Loucy (cell line): ENCODE measurements around the gene PHACTR3.

Experiments
- H2AFZ ChIP-seq: fragments of 200-600 bp; sonication (generic); 2 replicates; pipeline ENCODE4 v1.6.0; 2016; ENCODE audit warnings: antibody characterized with exemption, mild to moderate bottlenecking, low read length, moderate library complexity
- H3F3A ChIP-seq: fragments of 200-600 bp; 2 replicates; pipeline ENCODE4 v1.6.0; 2016; ENCODE audit warnings: antibody characterized with exemption, low read depth, mild to moderate bottlenecking
- H3K27me3 ChIP-seq: fragments of 200-600 bp; sonication (generic); 2 replicates; pipeline ENCODE4 v1.6.1; 2014; ENCODE audit warnings: low read length, mild to moderate bottlenecking; ENCODE audit not compliant: insufficient read depth, poor library complexity, severe bottlenecking
- H3K36me3 ChIP-seq: fragments of 200-600 bp; sonication (generic); 2 replicates; pipeline ENCODE4 v1.6.1; 2016; ENCODE audit warnings: low read length; ENCODE audit not compliant: insufficient read depth
- H3K4me1 ChIP-seq: fragments of 200-600 bp; sonication (generic); 2 replicates; pipeline ENCODE4 v1.5.1; 2014; ENCODE audit warnings: low read length, mild to moderate bottlenecking; ENCODE audit not compliant: insufficient read depth, poor library complexity, severe bottlenecking
- H3K4me2 ChIP-seq: fragments of 200-600 bp; sonication (generic); 2 replicates; pipeline ENCODE4 v1.6.0; 2014; ENCODE audit warnings: antibody characterized with exemption, low read length, low read depth, mild to moderate bottlenecking; ENCODE audit not compliant: poor library complexity, severe bottlenecking
- H3K4me3 ChIP-seq: fragments of 200-600 bp; sonication (generic); 2 replicates; pipeline ENCODE4 v1.5.1; 2014; ENCODE audit warnings: low read length, mild to moderate bottlenecking, mixed read lengths; ENCODE audit not compliant: poor library complexity, severe bottlenecking
- H3K79me2 ChIP-seq: fragments of 200-600 bp; sonication (generic); 2 replicates; pipeline ENCODE4 v1.6.1; 2014; ENCODE audit warnings: low read length; ENCODE audit not compliant: insufficient read depth
- H3K9ac ChIP-seq: fragments of 200-600 bp; sonication (generic); 2 replicates; pipeline ENCODE4 v1.6.0; 2014; ENCODE audit warnings: mild to moderate bottlenecking, low read depth, low read length, moderate library complexity; ENCODE audit not compliant: poor library complexity, severe bottlenecking
- H3K9me2 ChIP-seq: fragments of 200-600 bp; sonication (generic); replicated peaks from 2 replicates; pipeline ENCODE4 v1.6.1; 2016; ENCODE audit warnings: low read depth, low read length, mixed read lengths
- H3K9me3 ChIP-seq: fragments of 200-600 bp; sonication (generic); 2 replicates; pipeline ENCODE4 v1.6.1; 2014; ENCODE audit warnings: mild to moderate bottlenecking, antibody characterized with exemption, low read length, low read depth; ENCODE audit not compliant: insufficient read depth
- H4K20me1 ChIP-seq: fragments of 200-600 bp; sonication (generic); 2 replicates; pipeline ENCODE4 v1.6.0; 2014; ENCODE audit warnings: antibody characterized with exemption, low read length, mild to moderate bottlenecking; ENCODE audit not compliant: insufficient read depth, poor library complexity, severe bottlenecking
- CTCF ChIP-seq: fragments of 200-600 bp; sonication (generic); conservative IDR thresholded peaks from 2 replicates; pipeline ENCODE4 v1.5.1; 2014; ENCODE audit warnings: mild to moderate bottlenecking, antibody characterized with exemption, low read length
- EZH2phosphoT487 ChIP-seq: fragments of 200-600 bp; IDR thresholded peaks from 2 replicates; pipeline ENCODE4 v1.6.1; 2018; ENCODE audit warnings: antibody characterized with exemption, mild to moderate bottlenecking, moderate library complexity, borderline replicate concordance

The PHACTR3 gene

GRCh38 chr20:59824711-59825562, 220.6 kb downstream of the PHACTR3 start:
- no peak overlapping the region for H3K9ac ChIP-seq
- no peaks in the 10 kb centered on the region for H3F3A ChIP-seq
- no peaks in the 10 kb centered on the region for H3K4me1 ChIP-seq
- no peaks in the 10 kb centered on the region for H3K9me2 ChIP-seq
- no peaks in the 10 kb centered on the region for H3K27me3 ChIP-seq
- no peak for TF ChIP-seq CTCF
- no peak overlapping the region for H3K4me2 ChIP-seq
- H4K20me1 ChIP-seq: no peaks in the 10 kb centered on the region
- no peak overlapping the region for H3K4me3 ChIP-seq
- no peaks in the 10 kb centered on the region for H3K9me3 ChIP-seq
- peaks cover 11% of the 10 kb centered on the region; the same call in 1 of the 2 replicates for H3K36me3 ChIP-seq
- no peak overlapping the region for H2AFZ ChIP-seq
- no peaks in the 10 kb centered on the region for H3K79me2 ChIP-seq

GRCh38 chr20:59825563-59825920, 221.2 kb downstream of the PHACTR3 start:
- H3K9ac ChIP-seq: no peak overlapping the region
- no peaks in the 10 kb centered on the region for H3K79me2 ChIP-seq
- TF ChIP-seq CTCF (no peak), EZH2phosphoT487 (no peak)
- no peaks in the 10 kb centered on the region for H3K9me3 ChIP-seq
- H2AFZ ChIP-seq: no peak overlapping the region
- H4K20me1 ChIP-seq: no peaks in the 10 kb centered on the region
- H3K9me2 ChIP-seq: no peaks in the 10 kb centered on the region
- H3K4me2 ChIP-seq: no peak overlapping the region
- H3K36me3 ChIP-seq: peaks cover 11% of the 10 kb centered on the region; the same call in 1 of the 2 replicates
- no peak overlapping the region for H3K4me3 ChIP-seq
- no peaks in the 10 kb centered on the region for H3K27me3 ChIP-seq
- H3K4me1 ChIP-seq: no peaks in the 10 kb centered on the region
- no peaks in the 10 kb centered on the region for H3F3A ChIP-seq

- Histone ChIP-seq H3F3A (no peaks in the 10 kb centered on the region), H3K9ac (no peak overlapping the region), H3K36me3 (peaks cover 10% of the 10 kb centered on the region; the same call in 1 of the 2 replicates), H3K4me2 (no peak overlapping the region), H3K4me1 (no peaks in the 10 kb centered on the region), H3K4me3 (no peak overlapping the region), H3K9me2 (no peaks in the 10 kb centered on the region), H2AFZ (no peak overlapping the region), H3K79me2 (no peaks in the 10 kb centered on the region), H3K9me3 (no peaks in the 10 kb centered on the region), H3K27me3 (no peaks in the 10 kb centered on the region), H4K20me1 (no peaks in the 10 kb centered on the region)
- TF ChIP-seq EZH2phosphoT487 (no peak), CTCF (no peak)
Observed at GRCh38 chr20:59825944-59826759, 221.8 kb downstream of the PHACTR3 start.
